HG03064 (cell line): Measurements from ENCODE around the gene HS3ST5.

Source experiments
- ATAC-seq: cut with Tn5 transposase; IDR thresholded peaks from one replicate; pipeline ENCODE4 v1.9.1; 2021; ENCODE audit warnings: low read depth; ENCODE audit not compliant: unreplicated experiment

The HS3ST5 gene

DNA sequence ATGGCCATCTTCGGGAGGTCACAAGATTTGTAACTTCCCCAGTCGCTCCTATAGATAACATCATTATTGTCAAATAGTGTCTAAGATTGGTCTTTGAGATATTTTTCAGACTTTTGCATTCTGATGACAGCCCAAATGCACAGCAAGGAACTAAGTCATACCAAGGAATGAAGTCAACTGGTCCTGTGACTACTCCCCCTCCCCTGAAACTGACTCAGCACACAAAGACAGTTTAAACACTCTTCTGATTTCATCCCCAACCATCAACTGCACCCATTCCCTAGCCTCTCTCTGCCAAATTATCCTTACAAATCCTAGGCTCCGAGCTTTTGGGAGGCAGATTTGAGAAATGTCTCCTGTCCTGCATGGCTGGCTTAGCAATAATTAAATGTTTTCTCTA is 139.4 kb downstream of the HS3ST5 start:
- ATAC-seq: no peak

DNA sequence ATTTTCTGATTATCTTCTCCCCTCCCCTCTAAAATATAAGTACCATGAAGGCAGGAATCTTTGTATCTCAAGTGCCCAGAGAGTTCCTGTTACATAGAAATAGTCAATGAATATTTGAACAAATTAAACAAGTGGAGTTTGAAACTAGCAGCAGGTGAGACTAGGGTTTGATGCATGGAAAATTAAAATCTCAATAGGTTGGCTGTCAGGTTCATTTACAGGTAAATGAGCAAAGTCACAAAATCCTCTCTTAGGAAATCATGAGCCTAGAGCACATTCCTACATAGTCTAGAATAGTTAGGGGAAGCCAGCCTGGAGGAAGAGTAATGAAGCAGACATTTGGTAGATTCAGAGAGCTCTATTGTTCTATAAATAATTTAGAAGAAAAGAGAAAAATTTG is 140.4 kb downstream of the HS3ST5 start:
- no peak for ATAC-seq

DNA sequence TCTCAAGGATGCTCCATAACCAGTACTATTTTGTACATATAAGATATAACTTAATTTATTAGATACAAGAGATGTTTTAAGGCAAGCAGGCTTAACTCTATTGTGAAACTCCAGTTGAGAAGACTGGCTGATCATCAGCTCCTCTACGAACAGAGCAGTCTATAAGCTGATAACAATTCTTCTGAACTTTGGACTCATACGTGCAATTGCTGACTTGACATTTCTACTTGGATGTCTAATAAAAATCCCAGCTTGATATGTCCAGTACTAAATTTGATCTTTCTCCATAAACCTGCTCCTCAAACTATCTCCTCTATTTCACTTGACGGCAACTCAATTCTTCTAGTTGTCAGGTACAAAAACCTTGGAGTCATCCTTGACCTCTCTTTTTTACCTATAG is 141.9 kb downstream of the HS3ST5 start:
- ATAC-seq: no peak

DNA sequence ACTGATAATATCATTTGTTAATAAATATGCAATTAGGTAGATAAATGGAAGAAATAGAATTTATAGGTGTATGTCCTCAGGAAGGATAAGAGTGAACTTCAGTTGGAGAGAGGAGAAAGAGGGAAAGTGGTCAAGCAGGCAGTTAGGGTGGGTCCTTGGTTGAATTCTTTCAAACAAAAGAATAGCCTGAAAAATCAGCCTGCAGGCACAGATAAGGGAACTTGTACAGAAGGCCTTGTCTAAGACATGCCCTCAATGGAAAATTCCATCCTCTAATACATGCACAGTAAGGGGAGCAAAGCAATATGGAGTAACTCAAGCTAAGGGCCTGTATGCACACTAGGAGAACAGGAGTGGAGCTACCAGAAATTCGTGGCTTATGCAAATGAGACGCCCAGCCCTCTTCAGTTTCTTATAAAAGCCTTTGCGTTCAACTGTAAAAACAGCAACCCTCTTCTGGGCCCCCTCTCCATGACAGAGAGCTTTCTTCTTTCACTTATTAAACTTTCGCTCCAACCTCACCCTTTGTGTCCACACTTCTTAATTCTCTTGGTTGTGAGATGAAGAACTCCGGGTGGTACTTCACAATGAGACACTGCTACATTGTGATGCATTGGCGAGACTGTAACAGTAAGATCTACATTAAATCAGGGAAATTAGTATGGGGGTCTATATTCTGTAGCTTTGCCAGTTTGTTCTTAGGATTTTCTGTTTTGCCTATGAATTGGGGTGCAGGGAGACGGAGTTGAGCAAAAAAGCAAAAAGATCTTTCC is 147.0 kb downstream of the HS3ST5 start:
- ATAC-seq: no peak

DNA sequence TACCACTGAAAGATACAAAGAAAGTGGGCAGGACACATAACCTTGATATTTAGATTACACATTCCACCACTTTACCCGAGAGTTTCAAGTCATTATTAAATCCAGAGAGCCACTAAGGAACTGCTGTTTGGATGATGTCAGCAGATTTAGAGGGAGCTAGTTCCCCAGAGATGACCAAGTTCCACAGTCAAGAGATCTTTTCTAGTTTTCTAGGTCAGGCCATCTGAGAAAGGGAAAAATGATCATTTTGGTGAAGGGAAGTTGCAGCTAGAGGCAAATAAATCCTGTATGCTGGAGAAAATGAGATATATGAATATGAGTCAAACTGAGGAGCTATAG is 147.8 kb downstream of the HS3ST5 start:
- no peak for ATAC-seq

DNA sequence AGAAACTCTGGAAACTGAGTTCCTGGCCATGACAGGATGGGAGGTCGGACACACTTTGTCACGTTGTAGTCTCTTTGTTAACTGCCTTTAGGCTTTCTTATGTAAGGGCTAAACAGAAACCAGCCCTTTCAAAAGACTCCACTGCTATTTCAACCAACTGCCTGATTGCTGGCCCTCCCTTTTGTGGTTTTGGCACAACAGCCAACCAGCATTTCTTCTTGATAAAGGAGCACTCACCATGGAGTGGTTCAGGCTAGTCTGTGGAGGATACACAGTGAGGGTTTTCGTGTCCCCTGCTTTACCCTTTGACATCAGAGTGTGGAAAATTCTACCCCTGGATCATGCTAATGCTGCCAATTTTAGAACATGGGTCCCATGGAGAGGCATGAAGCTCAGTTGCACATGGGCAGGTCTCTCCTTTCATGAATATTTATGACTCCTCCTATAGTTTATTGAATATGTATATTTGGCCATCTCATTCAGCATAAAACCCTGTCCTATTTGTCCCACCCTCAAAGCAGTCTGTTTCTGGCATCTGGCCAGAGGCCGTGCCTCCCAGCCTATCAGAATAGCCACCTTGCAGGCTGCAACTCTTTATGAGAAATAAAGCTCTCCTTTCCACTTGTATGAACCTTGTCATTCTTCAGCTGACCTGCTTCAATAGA is 148.3 kb downstream of the HS3ST5 start:
- no peak for ATAC-seq

- ATAC-seq: no peak
Measured at GRCh38 chr6:114187563-114187962, 155.3 kb downstream of the HS3ST5 start.

DNA sequence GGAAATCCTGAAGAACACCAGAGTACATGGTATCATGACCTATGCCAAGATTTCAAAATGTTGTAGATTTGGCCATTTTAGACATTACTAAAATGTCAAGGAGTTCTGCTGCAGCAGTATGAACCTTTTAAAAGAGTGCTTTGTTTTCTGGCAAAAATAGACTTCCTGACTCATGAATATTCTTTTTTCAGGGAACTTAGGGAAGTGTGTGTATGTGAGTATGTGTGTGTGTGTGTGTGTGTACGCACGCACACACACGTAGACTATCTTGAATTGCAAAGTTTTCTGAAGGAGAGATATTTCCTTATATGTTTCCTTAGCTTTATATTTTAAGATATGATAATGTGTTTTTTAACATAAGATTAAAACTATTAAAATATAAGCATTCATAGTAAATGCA is 161.2 kb downstream of the HS3ST5 start:
- no peak for ATAC-seq

- ATAC-seq: no peak
Measured at GRCh38 chr6:114179411-114179810, 163.4 kb downstream of the HS3ST5 start.

DNA sequence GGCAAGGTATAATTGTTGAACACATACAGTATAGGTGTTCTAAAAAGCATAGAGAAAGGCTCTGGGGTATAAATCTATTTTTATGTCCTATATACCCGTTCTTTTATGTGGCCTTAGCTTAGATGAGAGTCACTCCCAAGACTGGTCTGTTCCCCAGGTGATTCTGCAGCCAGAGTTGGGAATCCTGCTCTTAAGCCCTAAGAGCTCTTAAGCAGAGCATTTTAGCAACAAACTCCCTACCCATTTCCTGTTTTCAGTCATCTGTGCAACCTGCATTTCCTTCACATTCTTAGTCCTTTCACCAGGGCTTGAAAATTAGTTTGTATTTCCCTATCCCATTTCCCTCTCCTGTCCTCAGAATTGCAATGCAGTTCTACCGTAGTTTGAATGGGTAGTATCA is 166.1 kb downstream of the HS3ST5 start:
- no peak for ATAC-seq

DNA sequence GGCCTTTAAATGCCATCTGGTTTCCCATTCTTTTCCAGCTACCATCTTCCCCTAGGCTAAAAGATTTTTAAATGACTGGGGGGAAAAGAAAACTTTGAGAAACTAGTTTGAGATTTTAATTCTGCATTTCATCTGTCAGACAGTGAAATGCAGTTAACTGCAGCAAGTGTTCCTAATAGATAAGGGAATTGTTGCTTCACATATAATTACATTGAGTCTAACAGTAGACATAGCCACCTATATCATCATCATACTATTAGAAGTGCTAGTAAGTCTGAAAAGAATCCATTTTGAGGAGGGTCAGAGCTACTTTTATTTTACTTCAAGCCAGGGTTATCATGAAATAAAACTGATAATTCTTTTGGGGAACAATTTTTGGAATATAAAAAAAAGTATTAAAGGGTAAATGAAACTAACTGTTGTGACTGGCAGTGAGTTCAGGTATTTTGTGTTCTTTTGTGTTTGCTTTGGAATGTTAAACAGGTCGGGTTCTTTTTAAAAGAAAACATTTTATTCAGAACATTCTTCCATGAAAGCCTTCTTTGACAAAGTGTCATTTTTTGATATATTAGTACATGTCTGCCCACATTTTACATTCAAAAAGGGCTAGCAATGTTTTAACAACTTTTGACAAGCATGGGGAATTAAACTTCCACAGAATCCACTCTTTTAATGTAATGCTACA is 170.1 kb downstream of the HS3ST5 start:
- ATAC-seq: no peak

DNA sequence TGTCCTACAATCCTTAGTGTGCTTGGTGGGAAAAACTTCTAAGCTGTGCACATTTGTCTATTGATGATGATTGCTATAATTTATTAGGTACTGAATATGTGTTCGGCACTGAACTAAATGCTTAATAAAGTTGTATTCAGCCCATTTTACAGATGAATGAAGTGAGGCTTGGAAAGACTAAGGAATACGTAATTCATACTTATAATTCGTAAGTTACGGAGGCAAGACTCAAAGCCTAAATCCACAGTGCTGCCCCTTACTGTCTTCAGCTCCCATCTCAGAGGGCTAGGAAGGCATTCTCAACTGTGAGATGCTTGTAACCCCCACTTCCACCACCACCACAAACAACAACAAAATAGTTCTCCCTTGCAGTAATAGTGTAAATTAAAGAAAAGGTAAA is 171.3 kb downstream of the HS3ST5 start:
- ATAC-seq: no peak

DNA sequence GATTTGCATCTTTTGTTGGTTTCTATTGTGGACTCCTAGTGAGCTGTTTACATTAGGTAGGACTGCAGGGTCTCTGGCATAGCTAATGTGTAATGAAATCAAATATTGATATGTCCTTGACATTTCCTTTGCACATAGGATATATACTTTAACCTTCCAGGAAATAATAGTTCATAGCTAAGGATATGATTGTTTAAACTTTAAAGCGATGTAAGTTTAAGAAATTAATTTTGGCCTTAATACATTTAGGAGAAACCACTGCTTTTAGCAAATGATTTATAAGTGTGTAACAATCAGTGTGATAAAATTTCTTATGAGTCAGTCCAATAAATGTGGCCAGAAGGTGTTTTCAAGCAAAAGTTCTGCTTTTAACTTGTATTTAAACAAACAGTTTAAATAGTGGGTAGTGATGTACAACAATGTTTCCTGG is 171.8 kb downstream of the HS3ST5 start:
- no peak for ATAC-seq

DNA sequence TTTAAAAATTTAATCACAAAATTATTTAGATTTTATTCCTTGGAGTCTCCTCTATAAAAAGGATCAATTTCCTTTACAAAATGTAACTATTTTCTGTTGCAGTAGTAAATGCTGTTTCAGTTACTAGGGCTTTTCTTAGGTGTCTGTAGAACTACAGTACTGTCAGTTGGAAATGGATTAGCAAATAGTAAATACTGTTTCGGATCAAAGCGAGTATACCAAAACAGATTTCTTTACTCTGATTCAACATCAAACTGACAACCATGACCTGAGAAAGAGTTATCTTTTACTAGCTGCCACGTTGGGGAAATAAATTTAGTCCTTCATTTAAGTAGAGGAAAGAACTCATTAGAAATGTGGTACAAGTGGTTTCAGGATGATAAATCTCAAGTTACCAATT is 172.5 kb downstream of the HS3ST5 start:
- ATAC-seq: no peak

DNA sequence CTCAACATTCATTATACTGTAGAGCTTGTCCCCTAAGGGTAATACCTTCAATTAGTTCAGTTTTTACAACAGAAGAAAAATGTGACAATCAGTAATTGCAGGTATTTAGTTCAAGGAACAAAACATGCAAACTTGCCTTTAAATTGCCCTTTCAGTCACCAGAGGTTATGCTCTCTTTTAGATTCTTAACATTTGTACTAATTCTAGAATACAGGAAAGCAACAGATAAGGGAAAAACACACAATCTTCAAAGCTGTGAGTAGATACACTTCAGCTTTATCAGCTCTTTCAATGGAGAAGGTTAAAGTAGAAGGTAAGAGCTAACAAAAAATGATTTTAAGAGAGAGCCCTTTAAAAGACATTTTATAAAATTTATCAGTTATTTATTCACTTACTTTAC is 173.1 kb downstream of the HS3ST5 start:
- ATAC-seq: no peak

- ATAC-seq: no peak
Measured at GRCh38 chr6:114167583-114168576, 174.9 kb downstream of the HS3ST5 start.

DNA sequence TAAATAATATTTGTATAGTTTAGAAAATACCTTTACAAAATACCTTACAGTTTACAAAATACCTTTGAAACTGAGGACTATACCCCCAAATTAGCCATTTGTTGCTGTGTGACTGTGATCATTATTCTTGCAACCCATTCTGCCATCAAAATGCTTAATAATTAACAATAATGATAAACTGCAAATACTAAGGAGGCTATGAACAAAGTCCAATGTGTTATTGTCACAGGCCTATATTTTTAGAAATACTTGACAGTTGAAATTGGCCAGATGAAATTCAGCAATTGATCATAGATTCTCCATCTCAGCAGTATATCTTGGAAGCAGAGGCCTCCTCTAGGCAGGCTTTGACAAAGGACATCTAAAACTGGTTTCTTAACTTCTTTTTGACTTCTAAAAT is 178.6 kb downstream of the HS3ST5 start:
- no peak for ATAC-seq

- ATAC-seq: no peak
Measured at GRCh38 chr6:114162691-114163347, 180.0 kb downstream of the HS3ST5 start.

DNA sequence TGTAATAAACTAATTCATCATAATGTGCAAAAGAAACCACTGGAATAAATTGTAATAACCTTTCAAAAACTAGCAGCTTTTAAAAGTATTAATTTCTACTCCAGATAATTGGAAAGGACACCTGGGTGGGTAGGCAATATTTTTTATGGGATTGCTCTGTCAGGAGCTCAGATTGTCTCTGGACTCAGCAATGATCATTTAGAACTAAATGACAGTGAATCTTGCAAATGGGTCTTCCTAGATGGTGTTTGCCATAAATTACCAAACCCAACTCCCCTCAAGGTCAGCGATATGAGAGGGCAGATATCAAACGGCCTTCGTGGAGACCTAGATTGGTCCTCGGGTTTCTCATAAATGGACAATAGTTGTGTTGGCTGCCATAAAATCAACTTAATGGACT is 181.9 kb downstream of the HS3ST5 start:
- ATAC-seq: no peak

GRCh38 chr6:114159727-114160126 is 183.1 kb downstream of the HS3ST5 start:
- ATAC-seq: no peak
